Colon (tissue), 2 donors: ENCODE results near the gene BOLL.
"Not testable (repeated sequence)": the region's sequence is repeated elsewhere in the genome, so short reads cannot be mapped to it uniquely, and the experiment has no call there.

ENCODE experiments used
- FAIRE-seq: peaks from 2 replicates; lab custom pipeline; 2012; peaks lifted over from hg19 to GRCh38; lab: Jason Lieb, UNC
- donor health status: control.
- donor health status: control.

Gene BOLL

GRCh38 chr2:197798187-197798586 is 13.1 kb upstream of the BOLL start:
- no peak for FAIRE-seq

- no peak for FAIRE-seq
Measured at GRCh38 chr2:197795277-197795676, 10.2 kb upstream of the BOLL start.

- FAIRE-seq = no peak
Measured at GRCh38 chr2:197793456-197793855, 8.3 kb upstream of the BOLL start.

GRCh38 chr2:197786010-197786877 is 1.1 kb upstream of the BOLL start:
- no peak for FAIRE-seq

GRCh38 chr2:197782126-197782525 is 3.0 kb downstream of the BOLL start:
- FAIRE-seq = no peak

GRCh38 chr2:197779261-197779660 is 5.9 kb downstream of the BOLL start:
- no peak for FAIRE-seq

GRCh38 chr2:197777823-197778407 is 7.2 kb downstream of the BOLL start:
- FAIRE-seq = peak; percentile 94

GRCh38 chr2:197760293-197760657 is 24.8 kb downstream of the BOLL start:
- FAIRE-seq = no peak

GRCh38 chr2:197759625-197760292 is 25.4 kb downstream of the BOLL start:
- FAIRE-seq = no peak

GRCh38 chr2:197759013-197759412 is 26.1 kb downstream of the BOLL start:
- FAIRE-seq = no peak

- no peak for FAIRE-seq
Measured at GRCh38 chr2:197740200-197740599, 44.9 kb downstream of the BOLL start.

- not testable (repeated sequence) for FAIRE-seq
Measured at GRCh38 chr2:197728555-197729544, 56.3 kb downstream of the BOLL start.

GRCh38 chr2:197727011-197727410 is 58.1 kb downstream of the BOLL start:
- no peak for FAIRE-seq

- FAIRE-seq = peak; percentile 78
Measured at GRCh38 chr2:197717863-197718262, 67.3 kb downstream of the BOLL start.

- FAIRE-seq = no peak
Measured at GRCh38 chr2:197713271-197713670, 71.8 kb downstream of the BOLL start.

- FAIRE-seq = no peak
Measured at GRCh38 chr2:197711578-197711977, 73.5 kb downstream of the BOLL start.

GRCh38 chr2:197710424-197711042 is 74.6 kb downstream of the BOLL start:
- peak; percentile 51 for FAIRE-seq

- not testable (repeated sequence) for FAIRE-seq
Measured at GRCh38 chr2:197709140-197709539, 76.0 kb downstream of the BOLL start.

- FAIRE-seq = no peak
Measured at GRCh38 chr2:197708331-197708730, 76.8 kb downstream of the BOLL start.

GRCh38 chr2:197707316-197708213 is 77.6 kb downstream of the BOLL start:
- FAIRE-seq = no peak
